Fibroblast of peridontal ligament (primary cell): ENCODE measurements around the gene KIF6.

Source experiments
- DNase-seq: peaks from one replicate; pipeline ENCODE4 v3.0.0-alpha.2; 2010; ENCODE audit errors: extremely low read depth

Gene KIF6

DNA sequence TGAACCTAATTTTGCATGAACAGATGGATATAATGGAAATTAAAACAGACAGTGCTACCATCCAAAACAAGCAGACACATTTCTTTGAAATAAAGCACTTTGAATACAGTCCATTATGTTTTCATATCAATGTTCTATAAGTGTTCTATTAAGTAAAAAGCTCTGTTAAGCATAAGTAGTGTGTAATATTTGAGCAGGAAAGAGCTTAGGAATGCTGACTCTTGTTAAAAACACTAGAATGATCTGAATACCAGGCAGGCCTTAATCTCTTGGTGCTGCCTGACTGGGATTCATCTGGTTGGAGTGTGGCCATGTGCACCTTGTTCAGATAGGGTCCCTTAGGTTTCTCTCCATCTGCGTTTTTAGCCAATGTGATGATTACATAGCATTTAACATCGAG lies 130.9 kb downstream of the KIF6 start:
- DNase-seq: no peak

DNA sequence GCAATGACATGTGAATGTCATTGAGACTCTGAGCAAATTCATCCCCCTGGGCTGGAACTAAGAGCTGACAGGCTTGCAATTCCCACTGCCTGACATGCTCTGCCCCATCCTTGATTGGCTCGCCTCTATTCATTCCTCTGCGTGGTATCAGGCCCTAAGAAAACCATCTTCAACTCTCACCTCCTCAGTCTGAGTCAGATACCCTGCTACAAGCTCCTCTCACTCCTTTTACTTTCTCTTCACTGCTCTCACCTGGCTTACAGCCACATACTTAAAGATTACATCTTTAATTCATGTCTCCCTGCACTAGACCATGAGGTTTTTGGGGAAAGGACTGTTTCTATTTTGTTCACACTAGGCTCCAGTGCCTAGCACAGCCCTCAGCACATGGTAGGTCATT lies 131.6 kb downstream of the KIF6 start:
- no peak for DNase-seq

DNA sequence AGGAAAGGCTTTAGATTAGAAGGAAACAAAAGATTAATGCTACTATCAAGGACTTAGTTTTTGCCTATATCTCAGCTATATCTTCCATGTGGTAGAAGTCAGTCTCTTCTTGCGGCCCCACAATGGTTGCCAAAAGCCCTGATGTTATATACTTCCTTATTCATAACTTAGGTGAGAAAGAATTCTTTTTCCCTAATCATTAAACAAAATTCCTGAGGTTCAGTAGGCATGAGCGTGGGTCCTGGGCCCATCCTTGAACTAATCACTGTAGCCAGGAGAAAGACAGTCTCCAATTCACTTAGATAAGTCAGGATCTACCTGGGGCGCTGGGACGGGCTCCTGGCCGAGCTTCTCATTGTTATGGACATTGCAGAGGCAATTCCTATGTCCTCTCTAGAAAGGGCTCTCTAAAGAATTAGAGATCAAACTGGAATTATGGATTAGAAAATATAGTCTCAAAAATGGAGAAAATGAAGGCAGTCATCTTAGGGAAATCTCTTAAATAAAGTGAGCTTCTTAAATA lies 134.3 kb downstream of the KIF6 start:
- no peak for DNase-seq

DNA sequence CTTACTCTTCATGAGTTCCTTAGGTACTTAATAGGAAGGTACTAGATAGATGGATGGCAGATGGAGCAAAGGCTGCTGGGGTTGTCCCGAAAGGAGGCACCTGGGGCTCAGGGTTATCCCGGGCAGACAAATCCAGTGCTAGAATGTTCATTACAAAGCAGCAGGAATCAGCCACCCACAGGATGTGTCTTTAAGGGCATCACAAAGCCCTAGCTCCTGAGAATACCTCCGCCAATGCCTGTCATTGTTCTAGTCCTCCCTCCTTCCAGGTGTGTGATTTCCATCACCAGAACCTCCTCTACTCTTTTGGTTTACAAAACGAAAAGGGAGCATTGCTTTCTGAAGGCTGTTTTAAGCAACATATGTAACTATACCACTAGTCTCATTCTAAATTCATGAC lies 138.1 kb downstream of the KIF6 start:
- no peak for DNase-seq

DNA sequence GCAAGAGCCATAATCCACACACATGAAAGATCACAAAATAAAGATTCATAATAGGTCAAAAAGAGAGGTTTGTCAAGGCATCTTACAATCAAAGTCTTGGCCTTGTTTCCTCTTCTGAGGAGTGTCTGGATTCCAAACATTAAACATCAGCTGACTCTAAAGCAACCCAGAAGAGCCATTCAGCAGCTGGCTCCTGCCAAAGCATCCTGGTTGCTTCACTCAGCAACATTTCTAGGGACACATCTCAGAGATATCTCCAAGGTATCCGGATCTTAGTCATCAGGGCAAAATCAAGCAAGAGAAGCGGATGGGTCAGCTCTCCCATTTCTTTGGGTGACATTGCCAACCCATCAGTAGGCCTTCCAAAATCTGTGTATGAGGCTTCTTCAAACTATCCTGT lies 139.6 kb downstream of the KIF6 start:
- no peak for DNase-seq

DNA sequence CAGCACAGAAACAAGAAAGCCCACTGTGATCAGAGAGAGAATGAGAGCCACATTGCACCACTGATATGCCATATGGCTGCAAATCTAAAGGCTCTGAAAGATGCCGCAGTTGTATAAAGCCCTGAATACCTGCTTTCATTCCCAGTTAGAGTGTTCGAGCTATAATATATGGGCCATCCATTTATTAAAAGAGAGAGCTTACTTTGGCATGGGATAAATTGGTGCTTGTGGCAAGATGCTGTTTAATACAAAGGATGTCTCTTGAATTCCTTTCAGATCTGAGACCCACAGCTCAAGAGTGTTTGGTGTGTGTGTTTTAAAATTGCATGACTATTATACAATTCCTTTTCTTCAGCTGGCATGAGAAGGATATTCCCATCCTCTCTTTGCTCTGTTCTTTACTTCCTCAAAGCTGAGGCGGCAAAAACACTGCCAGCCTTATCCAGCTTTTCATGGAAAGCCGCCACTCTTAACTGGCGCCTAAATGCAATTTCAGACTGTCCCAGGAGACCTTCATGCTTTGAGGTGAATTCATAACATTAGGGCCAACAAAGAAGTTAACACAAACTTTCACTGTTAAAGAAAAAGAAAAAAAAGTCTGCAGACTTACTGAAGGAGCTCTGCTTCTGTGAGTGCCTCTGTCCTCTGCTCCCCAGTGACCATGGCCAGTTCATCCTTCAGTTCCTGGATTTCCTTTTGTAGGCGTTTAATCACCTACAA lies 147.6 kb downstream of the KIF6 start:
- no peak for DNase-seq

DNA sequence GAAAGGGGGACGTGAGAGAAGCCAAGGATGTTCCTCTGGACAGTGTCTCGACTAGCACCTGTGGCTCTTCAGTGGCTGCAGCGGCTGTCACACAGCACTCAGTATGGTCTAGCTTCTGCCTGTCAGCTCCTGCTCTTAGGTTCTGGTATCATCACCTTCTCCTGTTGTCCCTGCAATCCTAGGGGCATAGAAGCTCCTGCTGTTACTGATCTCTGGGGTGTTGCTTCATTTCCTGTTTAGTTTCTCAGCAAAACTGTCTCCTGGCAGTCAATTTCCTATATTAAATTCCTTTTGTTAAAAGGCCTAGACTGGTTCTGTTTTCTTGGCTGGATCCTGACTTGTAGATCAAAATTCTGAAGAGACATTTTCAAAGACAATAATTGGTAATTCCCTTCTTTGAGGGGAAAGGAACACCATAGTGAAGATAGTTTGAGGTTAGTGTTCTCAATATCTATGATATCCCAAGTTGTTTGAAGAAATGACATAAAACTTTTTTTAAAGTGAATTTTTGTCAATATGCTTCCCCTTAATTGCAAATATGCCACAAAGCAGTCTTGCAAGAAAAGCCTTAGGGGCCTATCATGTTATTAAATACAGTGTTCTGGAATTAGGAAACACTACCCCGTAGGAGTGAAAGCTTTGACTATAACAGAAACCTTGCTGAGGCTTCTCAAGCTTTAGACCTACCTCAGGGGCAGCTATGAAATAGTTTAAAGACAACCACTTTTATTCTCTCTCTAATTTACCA lies 148.5 kb downstream of the KIF6 start:
- no peak for DNase-seq

DNA sequence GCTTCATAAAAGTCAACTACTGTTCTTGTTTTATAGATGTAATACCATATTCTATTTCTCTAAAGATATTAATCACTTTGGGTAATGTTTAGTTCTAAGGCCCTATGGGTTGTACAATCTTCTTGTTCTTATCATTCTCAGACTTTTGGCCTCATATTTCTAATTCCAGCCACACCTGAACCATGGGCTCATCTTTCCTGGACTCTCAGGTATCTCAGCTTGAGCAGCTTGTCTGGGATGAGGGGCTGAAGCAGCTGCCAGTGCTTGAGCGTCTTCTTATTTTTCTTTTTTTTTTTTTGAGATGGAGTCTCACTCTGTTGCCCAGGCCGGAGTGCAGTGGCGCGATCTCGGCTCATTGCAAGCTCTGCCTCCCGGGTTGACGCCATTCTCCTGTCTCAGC lies 150.2 kb downstream of the KIF6 start:
- DNase-seq: no peak

DNA sequence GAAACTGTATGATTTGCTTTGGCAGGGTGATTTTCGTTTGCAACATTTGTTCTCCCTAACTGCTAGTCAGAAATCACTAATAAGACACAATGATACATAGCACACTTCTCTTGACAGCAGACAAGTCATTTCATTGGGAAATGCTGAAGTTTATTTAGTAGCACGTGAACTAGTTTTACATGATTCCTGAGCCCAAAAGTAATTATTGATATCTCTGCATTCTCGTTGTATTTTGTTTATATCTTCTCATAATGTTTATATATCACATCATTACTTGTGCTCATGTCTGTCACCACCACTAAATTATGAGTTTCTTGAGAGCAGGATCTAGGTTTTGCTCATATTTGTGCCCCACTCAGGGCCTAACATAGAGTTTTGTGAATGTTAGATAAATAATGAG lies 151.7 kb downstream of the KIF6 start:
- no peak for DNase-seq

DNA sequence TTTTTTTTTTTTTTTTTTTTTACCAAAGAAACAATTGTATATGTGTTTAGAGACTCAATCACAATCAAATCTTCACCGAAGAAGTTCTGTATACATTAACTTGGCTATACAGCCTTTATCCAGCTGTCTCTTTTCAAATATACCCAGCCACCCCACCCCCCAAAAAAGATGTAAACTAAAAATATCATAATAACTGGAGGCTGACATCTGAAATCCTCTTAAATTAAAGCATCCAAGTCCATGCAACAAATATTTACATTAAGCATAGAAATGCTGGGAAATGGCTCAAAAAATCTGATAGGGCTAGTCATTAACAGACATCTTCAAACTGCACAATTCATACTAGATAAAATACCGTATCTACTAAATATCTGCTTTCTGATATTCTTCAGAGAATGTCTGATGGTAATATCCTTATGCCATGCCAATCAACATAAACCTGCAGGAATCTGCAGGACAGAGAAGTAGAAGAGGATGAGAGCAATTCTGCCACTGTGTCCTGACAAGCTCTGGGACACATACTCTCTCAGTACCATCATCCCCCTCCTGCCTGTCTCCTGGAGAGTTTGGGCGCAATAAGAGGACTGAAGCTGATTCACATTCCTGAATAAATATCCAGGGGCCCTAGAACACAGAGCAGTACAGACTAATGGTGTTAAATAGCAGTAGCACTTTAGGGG lies 152.4 kb downstream of the KIF6 start:
- DNase-seq: no peak

DNA sequence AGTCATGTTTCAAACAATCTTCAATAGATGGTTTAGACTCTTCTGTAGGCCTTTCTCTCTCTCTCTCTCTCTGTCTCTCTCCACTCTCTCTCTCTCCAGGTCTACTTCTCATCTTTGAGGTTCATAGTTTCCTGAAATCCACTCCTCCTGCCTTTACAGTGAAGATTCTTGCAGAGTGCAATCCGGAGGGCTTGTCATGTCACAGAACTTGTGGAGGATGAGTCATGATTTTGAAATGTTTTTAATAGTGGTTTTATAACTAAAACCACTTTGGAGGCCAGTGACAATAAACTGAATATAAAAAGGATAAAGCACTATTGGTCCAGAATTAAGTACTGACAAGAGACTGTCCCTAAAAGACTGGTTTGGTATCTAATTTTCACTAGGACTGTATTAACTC lies 156.3 kb downstream of the KIF6 start:
- DNase-seq: peak; percentile 69

DNA sequence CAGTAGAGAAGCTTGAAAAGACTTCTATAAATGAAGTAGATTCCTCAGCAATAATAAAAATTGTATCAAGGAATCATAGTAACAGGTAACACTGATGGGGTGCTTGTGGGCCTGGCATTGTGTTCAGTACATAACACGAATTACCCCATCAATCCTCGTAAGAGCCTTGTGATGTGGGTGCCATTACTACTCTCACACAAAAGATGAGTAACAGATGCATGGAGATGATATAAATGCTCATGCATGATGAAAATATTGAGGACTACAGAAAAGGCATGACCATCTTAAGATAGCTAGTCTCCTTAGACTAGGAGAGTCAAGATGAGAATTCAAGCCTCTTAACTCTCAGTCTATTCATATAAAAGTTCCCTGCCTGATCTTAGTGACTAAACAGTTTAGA lies 158.1 kb downstream of the KIF6 start:
- no peak for DNase-seq

DNA sequence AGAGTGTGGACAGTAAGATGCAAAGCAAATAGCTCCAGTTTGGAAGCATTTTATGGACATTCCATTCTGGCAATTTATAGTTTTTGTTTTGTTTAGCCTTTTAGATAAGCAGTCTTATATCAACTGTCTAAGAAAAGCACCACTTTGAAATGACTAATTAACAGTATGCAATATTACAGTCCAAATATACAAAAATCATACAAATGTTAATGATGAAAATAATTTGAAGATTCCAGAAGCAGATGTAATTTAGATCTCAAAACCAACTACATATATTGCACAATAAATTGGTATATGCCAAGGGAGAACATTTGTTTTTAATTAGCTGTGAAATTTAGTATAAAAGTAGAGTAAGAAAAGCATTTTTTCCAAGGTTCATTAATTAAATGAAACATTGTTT lies 158.8 kb downstream of the KIF6 start:
- DNase-seq: peak; percentile 74

DNA sequence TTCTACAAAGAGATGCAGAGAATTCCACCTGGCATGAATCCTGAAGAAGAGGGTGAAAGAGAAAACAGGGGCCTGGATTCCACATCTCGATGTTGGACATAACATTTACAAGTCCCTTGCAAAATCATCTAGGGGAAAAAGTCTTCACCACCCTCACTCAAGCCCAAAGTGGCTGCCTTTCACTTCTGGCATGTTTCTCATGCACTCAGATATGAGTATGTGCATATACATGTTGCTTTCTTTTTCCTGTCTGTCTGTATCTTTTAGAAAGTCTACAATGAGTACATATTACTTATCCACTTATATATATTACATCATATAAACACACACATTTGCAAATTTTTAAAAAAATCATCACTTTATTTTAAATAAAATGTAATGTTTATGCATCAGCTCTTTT lies 159.3 kb downstream of the KIF6 start:
- peak; percentile 21 for DNase-seq

DNA sequence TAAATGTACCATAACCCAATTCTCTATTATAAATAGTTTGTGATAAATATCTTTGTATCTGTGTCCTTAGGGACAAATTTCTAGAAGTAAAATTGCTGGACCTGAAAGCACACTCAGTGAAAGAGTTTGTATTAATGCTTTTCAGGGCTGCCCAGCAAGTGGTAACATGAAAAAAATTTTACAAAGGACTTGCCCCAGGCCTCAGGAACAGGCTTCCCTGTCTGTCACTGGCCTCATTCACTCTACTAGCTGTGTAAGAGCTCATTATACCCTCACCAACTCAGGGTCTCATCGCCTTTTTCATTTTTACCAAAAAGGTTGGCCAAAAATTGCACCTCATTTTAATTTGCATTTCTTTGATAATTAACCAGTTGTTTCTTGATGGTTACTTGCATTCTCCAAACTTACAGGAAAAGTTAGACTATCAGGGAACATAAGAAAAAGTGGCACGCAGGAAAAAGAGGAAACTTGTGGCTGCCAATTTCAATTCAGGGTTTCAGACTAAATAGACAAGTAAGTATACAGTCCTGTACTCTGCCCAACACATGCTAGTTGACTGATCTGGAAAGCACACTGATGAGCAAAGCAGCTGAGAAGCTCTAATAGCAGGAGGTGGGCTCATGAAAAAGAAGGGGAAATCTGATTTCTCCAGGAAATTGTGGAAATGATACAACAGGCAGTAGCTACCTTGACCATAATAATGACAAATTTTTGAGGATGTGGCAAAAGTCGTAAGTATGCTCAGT lies 161.5 kb downstream of the KIF6 start:
- no peak for DNase-seq

DNA sequence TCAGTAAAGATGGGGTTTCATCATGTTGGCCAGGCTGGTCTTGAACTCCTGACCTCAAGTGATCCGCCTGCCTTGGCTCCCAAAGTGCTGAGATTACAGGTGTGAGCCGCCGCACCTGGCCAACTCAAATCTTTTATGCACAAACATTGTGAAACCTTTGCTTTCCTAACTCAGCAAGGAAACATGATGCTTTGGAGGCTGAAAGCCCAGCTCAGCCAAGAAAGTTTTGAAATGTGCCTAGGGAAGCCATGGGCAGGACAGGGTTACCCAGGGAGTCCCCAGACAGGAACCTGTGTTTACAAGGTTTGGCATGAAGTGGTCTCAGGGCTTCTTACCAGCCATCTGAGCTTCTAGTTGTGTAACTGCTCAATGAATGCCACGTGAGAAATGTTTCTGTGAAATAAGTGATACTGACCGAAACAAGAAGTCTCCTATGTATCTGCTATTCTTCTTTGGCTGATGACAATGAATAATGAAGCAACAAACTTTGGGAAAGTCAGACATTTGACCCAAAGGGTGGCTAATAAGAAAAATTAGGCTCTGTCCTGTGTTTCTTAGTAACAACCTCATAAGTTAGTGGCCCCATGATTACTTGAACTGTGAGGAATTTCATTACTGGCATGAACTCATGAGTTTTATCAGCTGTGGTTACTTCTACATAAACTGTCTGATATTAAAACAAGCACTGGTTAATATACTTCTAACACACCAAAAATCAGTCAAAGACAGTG lies 163.5 kb downstream of the KIF6 start:
- DNase-seq: no peak

DNA sequence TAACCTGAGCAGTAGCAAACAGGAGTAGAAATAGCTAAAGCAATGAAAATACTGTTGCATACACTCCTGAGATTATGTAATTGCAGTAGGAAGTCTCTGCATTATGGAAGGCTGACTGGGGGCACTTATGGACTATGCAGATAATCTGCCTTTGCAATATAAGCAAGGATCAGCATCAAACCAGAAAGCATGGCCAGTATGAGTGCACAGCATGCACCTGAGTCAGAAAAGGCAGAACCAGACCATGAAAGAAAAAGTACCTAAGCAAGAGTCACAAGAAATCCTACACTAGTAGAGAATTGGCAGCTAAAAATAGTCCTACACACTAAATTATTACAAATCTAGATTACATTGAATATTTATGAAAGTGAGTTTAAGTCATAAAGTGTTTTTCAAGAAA lies 164.3 kb downstream of the KIF6 start:
- no peak for DNase-seq

DNA sequence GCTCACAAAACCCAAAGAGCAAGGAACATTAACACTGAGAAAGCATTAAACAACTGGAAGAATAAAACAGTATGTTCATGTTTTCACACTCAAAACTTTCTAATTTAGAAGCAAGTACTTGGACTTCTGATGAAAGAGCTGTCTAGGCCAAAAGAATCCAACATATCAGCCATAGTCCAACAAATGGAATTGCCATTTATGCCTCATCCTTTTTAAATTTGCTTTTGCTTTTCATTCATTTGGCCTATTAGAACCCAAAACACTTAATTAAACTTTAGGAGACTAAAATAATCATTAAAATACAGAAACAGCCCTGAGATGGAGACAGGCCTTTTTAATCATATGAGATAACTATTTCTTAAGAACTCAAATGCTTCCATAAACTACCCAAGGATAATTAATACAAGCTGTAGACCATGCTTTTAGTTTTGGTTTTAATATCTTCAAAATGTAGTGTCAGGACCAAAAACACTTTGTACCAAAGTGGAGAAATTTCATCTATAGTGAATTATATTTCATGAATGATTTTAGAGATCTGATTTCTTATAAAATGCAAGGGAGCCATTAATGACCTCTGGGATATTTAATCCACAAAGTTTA lies 166.5 kb downstream of the KIF6 start:
- DNase-seq: peak; percentile 55

DNA sequence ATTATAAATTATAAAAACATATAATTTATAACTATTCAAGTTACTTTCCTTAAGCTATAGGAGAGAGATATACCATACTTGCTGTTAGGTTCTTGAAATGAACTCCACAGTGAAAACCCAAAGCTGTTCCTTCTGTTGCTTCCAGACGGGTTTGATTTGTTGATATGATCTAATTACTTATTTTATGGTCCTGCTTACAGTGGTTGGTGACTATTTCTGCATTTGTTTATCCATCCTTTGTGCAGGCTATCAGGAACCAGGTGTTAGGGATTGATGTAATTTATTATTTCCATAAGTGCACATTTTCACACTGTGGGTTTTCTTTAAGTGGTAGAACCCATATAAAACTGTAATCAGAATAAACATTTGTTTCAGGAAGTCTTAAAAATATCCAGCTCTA lies 167.1 kb downstream of the KIF6 start:
- DNase-seq: no peak

DNA sequence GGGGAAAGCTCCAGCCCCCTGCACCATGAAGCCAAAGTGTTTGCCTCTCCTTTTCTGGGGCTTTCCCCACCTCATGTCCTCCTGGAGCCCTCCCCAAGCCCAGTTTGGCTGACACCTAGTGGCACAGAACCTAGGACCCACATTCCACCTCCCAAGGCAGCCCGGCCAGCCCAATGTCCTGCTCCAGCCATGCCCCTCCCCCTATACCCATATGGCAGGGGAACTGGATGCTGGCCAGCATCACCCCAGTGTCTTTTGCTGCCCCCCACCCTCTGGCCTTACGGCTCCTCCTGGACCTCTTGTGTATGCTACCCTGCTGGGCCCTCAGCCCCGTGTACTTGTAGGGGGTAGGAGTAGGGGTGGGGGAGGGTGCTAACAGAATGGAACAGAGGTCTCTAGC lies 170.1 kb downstream of the KIF6 start:
- no peak for DNase-seq
